Measurements from ENCODE around the gene YIPF3.

DNA sequence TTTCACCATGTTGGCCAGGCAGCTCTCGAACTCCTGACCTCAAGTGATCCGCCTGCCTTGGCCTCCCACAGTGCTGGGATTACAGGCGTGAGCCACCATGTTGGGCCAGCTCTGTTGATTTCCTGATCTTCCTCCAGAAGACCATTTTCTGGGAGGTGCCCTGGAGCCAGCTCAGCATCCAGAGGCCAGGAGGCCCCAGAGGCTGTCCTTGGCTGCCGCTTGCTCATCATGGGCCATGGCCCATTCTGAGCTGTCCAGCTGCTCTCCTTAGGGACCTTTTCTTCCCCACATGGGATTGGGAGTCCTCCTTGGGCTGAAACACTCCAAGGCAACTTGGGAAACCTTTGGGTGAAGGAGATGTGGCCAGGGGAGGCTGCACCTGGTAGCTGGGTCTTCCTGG, 22.0 kb downstream of the YIPF3 start:
- no peak for TF ChIP-seq POLR2A (IDR thresholded peaks at IDR 0.05)
- TF ChIP-seq, protein P1, sequence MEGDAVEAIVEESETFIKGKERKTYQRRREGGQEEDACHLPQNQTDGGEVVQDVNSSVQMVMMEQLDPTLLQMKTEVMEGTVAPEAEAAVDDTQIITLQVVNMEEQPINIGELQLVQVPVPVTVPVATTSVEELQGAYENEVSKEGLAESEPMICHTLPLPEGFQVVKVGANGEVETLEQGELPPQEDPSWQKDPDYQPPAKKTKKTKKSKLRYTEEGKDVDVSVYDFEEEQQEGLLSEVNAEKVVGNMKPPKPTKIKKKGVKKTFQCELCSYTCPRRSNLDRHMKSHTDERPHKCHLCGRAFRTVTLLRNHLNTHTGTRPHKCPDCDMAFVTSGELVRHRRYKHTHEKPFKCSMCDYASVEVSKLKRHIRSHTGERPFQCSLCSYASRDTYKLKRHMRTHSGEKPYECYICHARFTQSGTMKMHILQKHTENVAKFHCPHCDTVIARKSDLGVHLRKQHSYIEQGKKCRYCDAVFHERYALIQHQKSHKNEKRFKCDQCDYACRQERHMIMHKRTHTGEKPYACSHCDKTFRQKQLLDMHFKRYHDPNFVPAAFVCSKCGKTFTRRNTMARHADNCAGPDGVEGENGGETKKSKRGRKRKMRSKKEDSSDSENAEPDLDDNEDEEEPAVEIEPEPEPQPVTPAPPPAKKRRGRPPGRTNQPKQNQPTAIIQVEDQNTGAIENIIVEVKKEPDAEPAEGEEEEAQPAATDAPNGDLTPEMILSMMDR (IDR thresholded peaks at IDR 0.05): no peak

Data from vagina (tissue), 2 donors.